Muscle of leg (tissue), 11 donors: ENCODE measurements around the gene SHROOM3. TPM values are rescaled to one million over a fixed set of nuclear protein-coding genes. Genes with fewer than 3 reads are reported as not detected.
"Not testable (repeated sequence)": the region's sequence is repeated elsewhere in the genome, so short reads cannot be mapped to it uniquely, and the experiment has no call there.

ENCODE experiments used
- DNase-seq: peaks from one replicate; pipeline ENCODE4 v3.0.0; 2013
- H3K27ac ChIP-seq: one replicate; pipeline ENCODE4 v1.5.1; 2013; ENCODE audit warnings: mild to moderate bottlenecking, low read length, control low read depth
- H3K27me3 ChIP-seq: one replicate; pipeline ENCODE4 v1.6.1; 2013; ENCODE audit warnings: low read length; ENCODE audit not compliant: control insufficient read depth, insufficient read depth
- H3K36me3 ChIP-seq: one replicate; pipeline ENCODE4 v1.6.1; 2013; ENCODE audit warnings: low read length; ENCODE audit not compliant: control insufficient read depth, insufficient read depth
- H3K4me1 ChIP-seq: one replicate; pipeline ENCODE4 v1.6.1; 2013; ENCODE audit warnings: low read length; ENCODE audit not compliant: control insufficient read depth, insufficient read depth
- H3K4me3 ChIP-seq: one replicate; pipeline ENCODE4 v1.5.1; 2013; ENCODE audit warnings: low read length, control low read depth
- H3K9me3 ChIP-seq: replicated peaks from 2 replicates; pipeline ENCODE4 v1.6.1; 2013; ENCODE audit warnings: low read depth, low read length; ENCODE audit not compliant: control insufficient read depth
- WGBS: methylation state at CpG from one replicate; pipeline ENCODE4 v1.1.5; 2013; ENCODE audit warnings: missing lambda C conversion rate; ENCODE audit not compliant: insufficient coverage; 5-methylcytosine and 5-hydroxymethylcytosine counted together
- polyA plus RNA-seq, 8 donors: library from polyadenylated mRNA; unstranded; fragments of 120-200 nt; gene quantifications; one replicate each; pipeline versions ENCODE4 v1.2.1 to v1.2.3, GENCODE V29; 2013; ENCODE audit warnings: inconsistent platforms in 1 of 8, low replicate concordance in 1 of 8; ENCODE audit not compliant: insufficient read length in 8 of 8, insufficient read depth in 1 of 8
- total RNA-seq: library from RNA; stranded (reverse); fragments of 120-200 nt; gene quantifications from one replicate; pipeline ENCODE4 v1.2.4, GENCODE V29; 2013

The SHROOM3 gene
- total and polyA plus RNA-seq, 9 donors = 21.0 to 57.5 (median 29.0) TPM

DNA sequence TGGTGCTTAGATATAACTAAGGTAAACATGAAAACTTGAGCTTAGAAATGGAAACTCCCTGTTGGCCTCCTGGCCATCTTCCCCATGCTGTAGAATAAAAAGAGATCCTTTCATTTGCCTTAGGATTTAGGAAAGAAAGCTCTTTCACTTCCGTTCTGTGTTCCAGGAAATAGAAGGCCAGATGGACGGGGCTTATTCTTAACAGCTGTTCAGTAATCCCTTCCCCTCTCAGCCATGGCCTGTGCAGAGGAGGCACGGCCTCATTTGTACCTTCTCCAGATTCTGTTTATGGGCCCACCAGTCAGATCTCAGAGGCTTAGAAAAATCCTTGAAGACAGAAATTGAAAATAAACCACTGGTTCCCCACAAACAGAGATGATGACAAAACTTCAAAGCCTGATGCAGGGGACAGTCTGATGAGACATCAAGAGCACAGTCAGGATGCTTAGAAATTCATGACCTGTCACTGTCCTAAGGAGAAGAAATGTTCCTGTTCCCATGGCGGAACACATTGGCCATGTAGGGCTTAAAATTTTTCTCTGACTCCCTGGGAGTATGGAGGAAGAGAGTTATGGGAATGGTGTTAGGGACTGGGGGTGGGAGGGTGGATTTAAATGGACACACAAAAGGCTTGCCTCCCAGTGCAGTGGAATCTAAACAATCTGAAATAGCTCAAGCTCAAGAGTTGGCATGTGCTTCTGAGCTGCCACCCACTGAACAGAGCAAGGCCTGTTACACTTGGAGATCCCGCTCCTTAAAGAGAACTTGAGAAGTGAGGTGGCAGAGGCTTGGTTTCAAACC lies 274.1 kb downstream of the SHROOM3 start:
- Histone ChIP-seq H3K27me3 (no peaks in the 10 kb centered on the region), H3K4me3 (no peak overlapping the region), H3K27ac (peak overlapping the region; percentile 83), H3K9me3 (no peaks in the 10 kb centered on the region), H3K36me3 (peaks cover 10% of the 10 kb centered on the region), H3K4me1 (peaks cover 28% of the 10 kb centered on the region)
- peak; percentile 90 for DNase-seq
- 0% methylated on average over 2 of the region's 5 CpGs for WGBS

DNA sequence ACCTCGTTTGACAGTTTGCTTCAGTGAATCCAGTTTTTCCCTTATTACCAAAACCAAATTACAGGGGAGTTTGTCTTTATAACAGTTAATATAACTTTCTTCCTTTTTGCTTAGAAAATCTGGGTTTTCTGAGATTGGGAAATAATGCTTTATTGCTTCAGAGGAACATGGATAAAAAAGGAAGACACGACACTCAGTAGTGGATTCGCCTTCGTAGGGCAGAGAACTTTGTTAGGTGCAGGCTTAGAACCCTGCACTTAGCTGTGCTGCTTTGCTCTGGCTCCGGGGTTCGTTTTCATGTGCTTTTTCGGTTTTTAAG lies 274.7 kb downstream of the SHROOM3 start:
- DNase-seq = no peak
- peak overlapping the region; percentile 83 for H3K27ac ChIP-seq
- H3K9me3 ChIP-seq = no peaks in the 10 kb centered on the region
- 86% methylated on average over 5 of the region's 7 CpGs for WGBS
- peaks cover 10% of the 10 kb centered on the region for H3K36me3 ChIP-seq
- no peak overlapping the region for H3K4me3 ChIP-seq
- peaks cover 22% of the 10 kb centered on the region for H3K4me1 ChIP-seq
- H3K27me3 ChIP-seq = no peaks in the 10 kb centered on the region

DNA sequence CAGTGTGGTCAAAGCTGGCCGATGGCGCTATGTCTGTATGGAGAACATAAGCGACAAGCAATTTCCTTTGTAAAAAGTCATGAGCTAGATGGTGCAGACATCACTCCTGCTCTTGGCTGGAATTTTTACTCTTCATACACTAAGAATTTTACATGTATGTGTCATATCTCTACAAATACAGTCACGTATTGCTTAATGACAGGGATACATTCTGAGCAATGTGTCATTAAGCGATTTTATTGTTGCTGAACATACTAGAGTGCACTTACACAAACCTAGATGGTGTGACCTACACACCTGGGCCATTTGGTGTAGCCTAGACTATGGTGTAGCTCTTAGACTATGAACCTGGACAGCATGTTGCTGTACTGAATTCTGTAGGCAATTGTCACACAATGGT lies 277.5 kb downstream of the SHROOM3 start:
- DNase-seq = no peak
- no peak overlapping the region for H3K4me3 ChIP-seq
- H3K27me3 ChIP-seq = no peaks in the 10 kb centered on the region
- 100% methylated on average over 2 of the region's 5 CpGs for WGBS
- no peaks in the 10 kb centered on the region for H3K9me3 ChIP-seq
- H3K36me3 ChIP-seq = peaks cover 10% of the 10 kb centered on the region
- no peak overlapping the region for H3K27ac ChIP-seq
- peaks cover 19% of the 10 kb centered on the region for H3K4me1 ChIP-seq

DNA sequence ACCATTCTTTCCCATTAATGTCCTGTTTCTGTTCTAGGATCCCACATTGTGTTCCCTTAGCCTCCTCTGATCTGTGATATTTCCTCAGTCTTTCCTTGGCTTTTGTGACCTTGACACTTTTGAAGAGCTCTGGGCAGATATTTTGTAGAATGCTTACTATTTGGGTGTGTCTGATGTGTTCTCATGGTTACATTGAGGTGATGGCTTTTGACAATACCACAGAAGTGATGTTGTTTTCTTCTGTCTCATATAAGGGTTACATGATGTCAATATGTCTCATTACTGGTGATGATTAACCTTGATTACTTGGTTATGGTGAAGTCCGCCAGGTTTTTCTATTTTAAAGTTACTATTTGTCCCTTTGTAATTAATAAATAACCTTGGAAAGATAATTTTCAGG lies 279.2 kb downstream of the SHROOM3 start:
- H3K4me1 ChIP-seq = peaks cover 15% of the 10 kb centered on the region
- no peak overlapping the region for H3K27ac ChIP-seq
- no peaks in the 10 kb centered on the region for H3K27me3 ChIP-seq
- H3K9me3 ChIP-seq = no peaks in the 10 kb centered on the region
- peaks cover 10% of the 10 kb centered on the region for H3K36me3 ChIP-seq
- H3K4me3 ChIP-seq = no peak overlapping the region
- no CpG with 5 or more reads among the region's 1 CpG for WGBS
- DNase-seq = no peak

DNA sequence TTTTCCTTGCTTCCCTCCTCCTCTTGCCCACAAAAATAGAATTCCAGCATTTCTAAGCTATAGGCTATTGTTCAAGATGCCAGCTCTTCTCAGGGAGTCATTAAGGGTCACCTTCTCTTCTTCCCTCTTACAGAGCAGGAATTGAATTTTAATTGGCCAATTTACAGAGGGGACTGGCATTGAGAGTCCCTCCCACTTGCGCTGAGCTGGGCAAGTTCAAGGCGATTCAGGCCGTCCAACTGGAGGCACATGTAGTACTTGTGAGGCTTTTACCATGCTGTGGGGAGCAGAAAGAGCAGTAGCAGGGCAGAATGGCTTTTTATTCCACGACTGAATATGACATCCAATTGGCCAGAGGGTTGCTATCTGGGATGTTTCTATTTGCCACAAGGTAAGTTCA lies 281.0 kb downstream of the SHROOM3 start:
- peaks cover 3% of the 10 kb centered on the region for H3K4me1 ChIP-seq
- 76% methylated on average over 3 of the region's 4 CpGs for WGBS
- no peaks in the 10 kb centered on the region for H3K9me3 ChIP-seq
- no peak overlapping the region for H3K27ac ChIP-seq
- DNase-seq = no peak
- no peaks in the 10 kb centered on the region for H3K27me3 ChIP-seq
- no peak overlapping the region for H3K4me3 ChIP-seq
- H3K36me3 ChIP-seq = peaks cover 8% of the 10 kb centered on the region

DNA sequence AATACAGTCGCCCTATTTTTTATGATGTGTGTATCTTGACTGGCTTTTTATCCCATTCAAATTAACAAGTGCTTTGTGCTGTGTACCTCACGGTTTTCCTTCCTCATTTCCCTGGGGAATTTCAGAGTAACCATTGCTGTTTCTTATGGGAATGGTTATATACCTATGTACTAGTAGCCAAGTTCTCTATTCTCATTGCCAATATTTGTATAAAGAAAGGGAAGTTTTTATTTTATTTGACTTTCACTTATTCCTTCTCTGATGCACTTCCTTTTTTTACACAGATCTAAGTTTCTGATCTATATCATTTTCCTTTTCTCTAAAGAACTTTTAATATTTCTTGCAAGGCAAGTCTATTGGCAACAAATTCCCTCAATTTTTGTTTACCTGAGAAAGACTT lies 281.6 kb downstream of the SHROOM3 start:
- no peaks in the 10 kb centered on the region for H3K9me3 ChIP-seq
- peaks cover 3% of the 10 kb centered on the region for H3K4me1 ChIP-seq
- H3K27ac ChIP-seq = no peak overlapping the region
- DNase-seq = no peak
- no peaks in the 10 kb centered on the region for H3K27me3 ChIP-seq
- WGBS = no CpG with 5 or more reads among the region's 2 CpGs
- H3K36me3 ChIP-seq = peaks cover 4% of the 10 kb centered on the region
- no peak overlapping the region for H3K4me3 ChIP-seq

DNA sequence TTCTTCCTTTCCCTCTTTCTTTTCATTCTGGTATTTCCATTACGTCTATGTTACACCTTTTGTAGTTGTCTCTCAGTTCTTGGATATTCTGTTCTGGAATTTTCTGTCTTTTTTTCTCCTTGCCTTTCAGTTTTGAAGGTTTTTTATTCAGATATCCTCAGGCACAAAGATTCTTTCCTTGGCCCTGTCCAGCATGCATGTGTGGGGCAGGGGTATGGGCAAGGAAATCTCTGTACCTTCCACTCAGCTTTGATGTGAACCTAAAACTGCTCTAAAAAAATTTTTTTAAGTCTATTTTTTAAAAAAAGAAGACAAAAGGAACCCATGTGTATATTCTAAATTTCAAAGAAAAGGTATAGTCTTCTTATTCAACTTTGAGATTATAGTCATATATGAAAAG lies 282.4 kb downstream of the SHROOM3 start:
- Histone ChIP-seq H3K36me3 (no peaks in the 10 kb centered on the region), H3K4me1 (peaks cover 3% of the 10 kb centered on the region), H3K9me3 (no peaks in the 10 kb centered on the region), H3K27ac (no peak overlapping the region), H3K4me3 (no peak overlapping the region), H3K27me3 (no peaks in the 10 kb centered on the region)
- WGBS = no CpG with 5 or more reads among the region's 1 CpG
- no peak for DNase-seq

DNA sequence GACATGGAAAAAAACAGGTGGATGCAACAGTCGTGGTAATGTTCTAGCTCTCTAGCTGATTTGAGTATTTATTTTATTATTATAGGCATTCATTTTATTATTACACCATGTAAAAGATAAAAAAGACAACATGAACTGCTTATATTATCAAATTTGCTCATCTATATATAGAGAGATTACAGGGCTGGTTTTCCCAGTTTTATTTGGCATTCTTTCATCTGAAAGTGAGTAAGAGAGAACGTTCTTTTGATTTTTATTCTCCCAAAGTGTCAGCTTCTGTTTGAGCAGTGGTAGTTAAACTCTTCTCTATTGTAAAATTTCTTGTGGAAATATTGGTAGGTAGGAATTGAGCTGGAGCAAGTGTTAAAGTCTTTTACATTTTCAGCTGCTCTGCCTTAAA lies 283.0 kb downstream of the SHROOM3 start:
- WGBS = no CpG with 5 or more reads among the region's 2 CpGs
- Histone ChIP-seq H3K9me3 (no peaks in the 10 kb centered on the region), H3K27ac (no peak overlapping the region), H3K4me3 (no peak overlapping the region), H3K4me1 (peaks cover 3% of the 10 kb centered on the region), H3K36me3 (no peaks in the 10 kb centered on the region), H3K27me3 (no peaks in the 10 kb centered on the region)
- DNase-seq = no peak

DNA sequence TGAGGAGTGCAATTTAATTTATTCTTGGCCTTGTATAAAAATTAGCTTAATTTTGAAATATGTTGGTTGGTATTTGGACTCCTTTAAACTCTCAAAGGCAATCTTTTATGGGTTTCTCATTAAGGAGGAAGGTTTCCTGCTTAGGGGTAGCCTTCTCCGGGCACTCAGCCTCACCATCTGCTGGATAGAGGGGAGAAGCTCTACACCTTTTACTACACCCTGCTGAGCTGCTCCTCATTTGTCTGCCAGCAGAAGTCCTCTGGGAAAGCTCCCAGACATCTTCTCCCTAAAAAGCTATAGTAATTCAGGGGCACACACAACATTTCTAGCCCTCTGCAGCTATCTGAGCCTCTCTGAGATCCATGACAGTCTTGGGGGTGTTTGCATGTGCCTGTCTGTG lies 283.8 kb downstream of the SHROOM3 start:
- no peak for DNase-seq
- no CpG with 5 or more reads among the region's 1 CpG for WGBS
- Histone ChIP-seq H3K27ac (no peak overlapping the region), H3K36me3 (no peaks in the 10 kb centered on the region), H3K27me3 (no peaks in the 10 kb centered on the region), H3K4me1 (peaks cover 7% of the 10 kb centered on the region), H3K4me3 (no peak overlapping the region), H3K9me3 (no peaks in the 10 kb centered on the region)

DNA sequence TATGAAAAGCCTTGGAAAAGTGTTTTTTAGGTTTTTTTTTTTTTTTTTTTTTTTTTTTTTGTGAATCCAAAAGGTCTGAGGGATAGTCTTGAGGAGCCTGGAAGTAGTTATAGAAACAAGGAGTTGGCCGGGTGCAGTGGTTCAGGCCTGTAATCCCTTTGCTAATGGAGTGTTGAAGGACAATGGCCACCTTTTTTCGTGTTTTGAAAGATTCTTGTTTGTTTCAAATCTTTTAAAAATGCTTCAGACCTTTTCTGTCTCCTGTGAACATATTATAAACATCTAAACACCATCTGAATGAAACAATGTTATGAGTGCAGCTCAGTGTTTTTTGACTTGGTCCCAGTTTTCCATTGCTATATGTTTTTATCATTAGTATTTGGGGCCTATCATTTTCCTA lies 285.1 kb downstream of the SHROOM3 start:
- H3K9me3 ChIP-seq = no peaks in the 10 kb centered on the region
- DNase-seq = peak; percentile 51
- H3K27ac ChIP-seq = no peak overlapping the region
- WGBS = 83% methylated on average over 1 of the region's 2 CpGs
- no peaks in the 10 kb centered on the region for H3K36me3 ChIP-seq
- no peak overlapping the region for H3K4me3 ChIP-seq
- H3K4me1 ChIP-seq = peaks cover 7% of the 10 kb centered on the region
- no peaks in the 10 kb centered on the region for H3K27me3 ChIP-seq

DNA sequence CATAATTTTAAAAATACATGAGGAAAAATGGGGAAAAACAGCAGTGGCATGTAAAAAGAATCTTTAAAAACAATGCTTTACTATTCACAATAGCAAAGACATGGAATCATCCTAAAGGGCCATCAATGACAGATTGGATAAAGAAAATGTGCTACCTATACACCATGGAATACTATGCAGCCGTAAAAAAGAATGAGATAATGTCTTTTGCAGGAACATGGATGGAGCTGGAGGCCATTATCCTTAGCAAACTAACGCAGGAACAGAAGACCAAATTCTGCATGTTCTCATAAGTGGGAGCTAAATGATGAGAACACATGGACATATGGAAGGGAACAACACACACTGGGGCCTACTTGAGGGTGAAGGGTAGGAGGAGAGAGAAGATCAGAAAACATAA lies 287.1 kb downstream of the SHROOM3 start:
- not testable (repeated sequence) for H3K4me3 ChIP-seq, DNase-seq, H3K4me1 ChIP-seq, H3K9me3 ChIP-seq, H3K36me3 ChIP-seq, H3K27me3 ChIP-seq, H3K27ac ChIP-seq
- 100% methylated on average over 1 of the region's 2 CpGs for WGBS
